Neural cell (in vitro differentiated cells): ENCODE results near the gene MARS1. TPM values are rescaled to one million over a fixed set of nuclear protein-coding genes. Genes with fewer than 3 reads are reported as not detected.

Source experiments
- H2AFZ ChIP-seq: fragments of 200-600, 300-800 bp; sonication (generic), shearing (Covaris generic); 2 replicates; pipeline ENCODE4 v1.6.0; 2014; ENCODE audit warnings: low read depth, mild to moderate bottlenecking, antibody characterized with exemption, low read length, moderate library complexity
- H3F3A ChIP-seq: fragments of 200-600 bp; shearing (Covaris generic); 2 replicates; pipeline ENCODE4 v1.6.1; 2016; ENCODE audit warnings: mild to moderate bottlenecking, moderate library complexity, mixed read lengths, antibody characterized with exemption, low read length; ENCODE audit not compliant: insufficient read depth, poor library complexity, severe bottlenecking
- H3K27ac ChIP-seq: fragments of 200-600, 300-800 bp; sonication (generic), shearing (Covaris generic); 2 replicates; pipeline ENCODE4 v1.5.1; 2014; ENCODE audit warnings: mild to moderate bottlenecking, low read length, moderate library complexity
- H3K27me3 ChIP-seq: fragments of 300-800, 200-600 bp; sonication (generic), shearing (Covaris generic); 2 replicates; pipeline ENCODE4 v1.6.0; 2014; ENCODE audit warnings: mild to moderate bottlenecking, low read depth, low read length, moderate library complexity; ENCODE audit not compliant: insufficient read depth
- H3K36me3 ChIP-seq: fragments of 300-800, 200-600 bp; sonication (generic), shearing (Covaris generic); 2 replicates; pipeline ENCODE4 v1.5.1; 2014; ENCODE audit warnings: mild to moderate bottlenecking, antibody characterized with exemption, low read length, moderate library complexity; ENCODE audit not compliant: insufficient read depth
- H3K4me2 ChIP-seq: fragments of 300-800, 200-600 bp; sonication (generic), shearing (Covaris generic); 2 replicates; pipeline ENCODE4 v1.6.0; 2014; ENCODE audit warnings: mild to moderate bottlenecking, low read length
- H3K4me3 ChIP-seq: fragments of 300-800, 200-600 bp; sonication (generic), shearing (Covaris generic); 2 replicates; pipeline ENCODE4 v1.5.1; 2014; ENCODE audit warnings: mild to moderate bottlenecking, low read length, moderate library complexity
- H3K79me2 ChIP-seq: fragments of 200-600 bp; shearing (Covaris generic); replicated peaks from 2 replicates; pipeline ENCODE4 v1.6.0; 2014; ENCODE audit warnings: mild to moderate bottlenecking, low read length, moderate library complexity; ENCODE audit not compliant: insufficient read depth
- H3K9ac ChIP-seq: fragments of 300-800, 200-600 bp; sonication (generic), shearing (Covaris generic); 2 replicates; pipeline ENCODE4 v1.6.1; 2016; ENCODE audit warnings: mild to moderate bottlenecking, low read length, mixed read lengths
- H3K9me2 ChIP-seq: fragments of 200-600 bp; shearing (Covaris generic); 2 replicates; pipeline ENCODE4 v1.6.1; 2016; ENCODE audit warnings: mild to moderate bottlenecking, low read length, mixed read lengths; ENCODE audit not compliant: insufficient read depth
- H3K9me3 ChIP-seq: fragments of 200-600, 300-800 bp; sonication (generic), shearing (Covaris generic); 2 replicates; pipeline ENCODE4 v1.6.1; 2016; ENCODE audit warnings: mild to moderate bottlenecking, mixed run types, low read length, moderate library complexity, mixed read lengths
- H4K20me1 ChIP-seq: fragments of 200-600 bp; shearing (Covaris generic); 2 replicates; pipeline ENCODE4 v1.6.1; 2016; ENCODE audit warnings: mild to moderate bottlenecking, mixed run types; ENCODE audit not compliant: insufficient read depth
- EP300 ChIP-seq: fragments of 450-650 bp; conservative IDR thresholded peaks from 2 replicates; pipeline ENCODE4 v1.6.1; 2014; ENCODE audit warnings: antibody characterized with exemption, mild to moderate bottlenecking, moderate library complexity; ENCODE audit not compliant: poor library complexity, severe bottlenecking
- EZH2 ChIP-seq: fragments of 200-600, 300-800 bp; shearing (Covaris generic), sonication (generic); IDR thresholded peaks from 2 replicates; pipeline ENCODE4 v1.6.1; 2014; ENCODE audit warnings: antibody characterized with exemption, low read length, borderline replicate concordance, mild to moderate bottlenecking; ENCODE audit not compliant: insufficient read depth, poor library complexity, severe bottlenecking
- MXI1 ChIP-seq: fragments of 450-650 bp; conservative IDR thresholded peaks from 2 replicates; pipeline ENCODE4 v1.6.1; 2014; ENCODE audit warnings: antibody characterized with exemption, mild to moderate bottlenecking; ENCODE audit not compliant: poor library complexity, severe bottlenecking
- POLR2AphosphoS5 ChIP-seq: IDR thresholded peaks from 2 replicates; pipeline ENCODE4 v1.6.1; 2012
- RAD21 ChIP-seq: fragments of 450-650 bp; conservative IDR thresholded peaks from 2 replicates; pipeline ENCODE4 v1.6.1; 2014; ENCODE audit warnings: antibody characterized with exemption, mild to moderate bottlenecking, moderate library complexity
- SMC3 ChIP-seq: fragments of 450-650 bp; conservative IDR thresholded peaks from 2 replicates; pipeline ENCODE4 v1.6.1; 2014; ENCODE audit warnings: antibody characterized with exemption, mild to moderate bottlenecking, moderate library complexity; ENCODE audit not compliant: poor library complexity
- TAF1 ChIP-seq: IDR thresholded peaks from 2 replicates; pipeline ENCODE4 v1.6.1; 2012; ENCODE audit warnings: low read depth
- polyA plus RNA-seq: library from polyadenylated mRNA; depleted of rRNA; stranded (reverse); fragments of >200 nt; gene quantifications from 2 replicates; pipeline ENCODE4 v1.2.3, GENCODE V29; 2014
- TF ChIP-seq, protein P1 (sequence below): fragments of 450-650 bp; IDR thresholded peaks from 2 replicates; pipeline ENCODE4 v1.5.1; 2014; ENCODE audit warnings: antibody characterized with exemption, mild to moderate bottlenecking, moderate library complexity; ENCODE audit not compliant: poor library complexity, severe bottlenecking
- TF ChIP-seq, protein P2 (sequence below): IDR thresholded peaks from 2 replicates; pipeline ENCODE4 v1.6.1; 2012; ENCODE audit warnings: borderline replicate concordance

Gene MARS1
- polyA plus RNA-seq, 1 donor from 2014 or later = 321 TPM

DNA sequence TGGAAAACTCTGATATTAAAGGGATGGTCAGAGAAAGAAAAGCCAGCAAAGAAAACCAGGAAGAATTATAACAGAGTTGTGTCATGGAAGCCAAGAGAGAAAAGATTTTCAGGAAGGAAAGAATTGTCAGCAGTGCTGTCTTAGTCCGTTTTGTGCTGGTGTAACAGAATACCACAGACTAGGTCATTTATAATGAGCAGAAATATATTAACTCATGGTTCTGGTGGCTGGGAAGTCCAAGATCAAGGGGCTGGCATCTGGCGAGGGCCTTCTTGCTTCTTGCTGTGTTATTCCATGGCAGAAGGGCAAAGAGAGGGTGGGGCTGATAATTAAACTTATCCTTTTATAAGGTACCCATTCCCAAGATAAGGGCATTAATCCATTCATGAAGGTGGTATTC, 39.2 kb upstream of the MARS1 start:
- Histone ChIP-seq H3K9me2 (no peaks in the 10 kb centered on the region), H3K79me2 (no peaks in the 10 kb centered on the region), H4K20me1 (no peaks in the 10 kb centered on the region), H3K9ac (no peak overlapping the region), H3K9me3 (no peaks in the 10 kb centered on the region), H3K36me3 (no peaks in the 10 kb centered on the region), H3F3A (no peaks in the 10 kb centered on the region), H3K27me3 (no peaks in the 10 kb centered on the region), H3K27ac (no peak overlapping the region), H3K4me2 (no peak overlapping the region), H2AFZ (no peak overlapping the region), H3K4me3 (no peak overlapping the region)
- no peak for TF ChIP-seq TAF1
- no peak for TF ChIP-seq MXI1
- TF ChIP-seq, protein P1, sequence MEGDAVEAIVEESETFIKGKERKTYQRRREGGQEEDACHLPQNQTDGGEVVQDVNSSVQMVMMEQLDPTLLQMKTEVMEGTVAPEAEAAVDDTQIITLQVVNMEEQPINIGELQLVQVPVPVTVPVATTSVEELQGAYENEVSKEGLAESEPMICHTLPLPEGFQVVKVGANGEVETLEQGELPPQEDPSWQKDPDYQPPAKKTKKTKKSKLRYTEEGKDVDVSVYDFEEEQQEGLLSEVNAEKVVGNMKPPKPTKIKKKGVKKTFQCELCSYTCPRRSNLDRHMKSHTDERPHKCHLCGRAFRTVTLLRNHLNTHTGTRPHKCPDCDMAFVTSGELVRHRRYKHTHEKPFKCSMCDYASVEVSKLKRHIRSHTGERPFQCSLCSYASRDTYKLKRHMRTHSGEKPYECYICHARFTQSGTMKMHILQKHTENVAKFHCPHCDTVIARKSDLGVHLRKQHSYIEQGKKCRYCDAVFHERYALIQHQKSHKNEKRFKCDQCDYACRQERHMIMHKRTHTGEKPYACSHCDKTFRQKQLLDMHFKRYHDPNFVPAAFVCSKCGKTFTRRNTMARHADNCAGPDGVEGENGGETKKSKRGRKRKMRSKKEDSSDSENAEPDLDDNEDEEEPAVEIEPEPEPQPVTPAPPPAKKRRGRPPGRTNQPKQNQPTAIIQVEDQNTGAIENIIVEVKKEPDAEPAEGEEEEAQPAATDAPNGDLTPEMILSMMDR = no peak
- no peak for TF ChIP-seq SMC3
- TF ChIP-seq RAD21 = no peak
- TF ChIP-seq EP300 = no peak
- no peak for TF ChIP-seq POLR2AphosphoS5

DNA sequence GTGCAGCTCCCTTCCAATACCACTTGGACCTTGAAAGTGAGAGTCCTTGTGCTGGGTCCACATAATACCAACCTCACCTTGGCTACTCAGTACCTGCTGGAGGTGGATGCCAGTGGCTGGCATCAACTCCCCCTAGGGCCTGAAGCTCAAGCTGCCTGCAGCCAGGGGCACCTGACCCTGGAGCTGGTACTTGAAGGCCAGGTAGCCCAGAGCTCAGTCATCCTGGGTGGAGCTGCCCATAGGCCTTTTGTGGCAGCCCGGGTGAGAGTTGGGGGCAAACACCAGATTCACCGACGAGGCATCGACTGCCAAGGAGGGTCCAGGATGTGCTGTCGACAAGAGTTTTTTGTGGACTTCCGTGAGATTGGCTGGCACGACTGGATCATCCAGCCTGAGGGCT, 38.5 kb upstream of the MARS1 start:
- Histone ChIP-seq H3K9ac (no peak overlapping the region), H2AFZ (no peak overlapping the region), H4K20me1 (no peaks in the 10 kb centered on the region), H3K9me2 (no peaks in the 10 kb centered on the region), H3K9me3 (no peaks in the 10 kb centered on the region), H3F3A (no peaks in the 10 kb centered on the region), H3K27me3 (no peaks in the 10 kb centered on the region), H3K79me2 (no peaks in the 10 kb centered on the region), H3K4me3 (no peak overlapping the region), H3K27ac (no peak overlapping the region), H3K4me2 (no peak overlapping the region), H3K36me3 (no peaks in the 10 kb centered on the region)
- no peak for TF ChIP-seq POLR2AphosphoS5
- TF ChIP-seq, protein P2, sequence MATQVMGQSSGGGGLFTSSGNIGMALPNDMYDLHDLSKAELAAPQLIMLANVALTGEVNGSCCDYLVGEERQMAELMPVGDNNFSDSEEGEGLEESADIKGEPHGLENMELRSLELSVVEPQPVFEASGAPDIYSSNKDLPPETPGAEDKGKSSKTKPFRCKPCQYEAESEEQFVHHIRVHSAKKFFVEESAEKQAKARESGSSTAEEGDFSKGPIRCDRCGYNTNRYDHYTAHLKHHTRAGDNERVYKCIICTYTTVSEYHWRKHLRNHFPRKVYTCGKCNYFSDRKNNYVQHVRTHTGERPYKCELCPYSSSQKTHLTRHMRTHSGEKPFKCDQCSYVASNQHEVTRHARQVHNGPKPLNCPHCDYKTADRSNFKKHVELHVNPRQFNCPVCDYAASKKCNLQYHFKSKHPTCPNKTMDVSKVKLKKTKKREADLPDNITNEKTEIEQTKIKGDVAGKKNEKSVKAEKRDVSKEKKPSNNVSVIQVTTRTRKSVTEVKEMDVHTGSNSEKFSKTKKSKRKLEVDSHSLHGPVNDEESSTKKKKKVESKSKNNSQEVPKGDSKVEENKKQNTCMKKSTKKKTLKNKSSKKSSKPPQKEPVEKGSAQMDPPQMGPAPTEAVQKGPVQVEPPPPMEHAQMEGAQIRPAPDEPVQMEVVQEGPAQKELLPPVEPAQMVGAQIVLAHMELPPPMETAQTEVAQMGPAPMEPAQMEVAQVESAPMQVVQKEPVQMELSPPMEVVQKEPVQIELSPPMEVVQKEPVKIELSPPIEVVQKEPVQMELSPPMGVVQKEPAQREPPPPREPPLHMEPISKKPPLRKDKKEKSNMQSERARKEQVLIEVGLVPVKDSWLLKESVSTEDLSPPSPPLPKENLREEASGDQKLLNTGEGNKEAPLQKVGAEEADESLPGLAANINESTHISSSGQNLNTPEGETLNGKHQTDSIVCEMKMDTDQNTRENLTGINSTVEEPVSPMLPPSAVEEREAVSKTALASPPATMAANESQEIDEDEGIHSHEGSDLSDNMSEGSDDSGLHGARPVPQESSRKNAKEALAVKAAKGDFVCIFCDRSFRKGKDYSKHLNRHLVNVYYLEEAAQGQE = no peak
- TF ChIP-seq SMC3 = no peak
- no peak for TF ChIP-seq EZH2
- no peak for TF ChIP-seq MXI1
- no peak for TF ChIP-seq TAF1
- TF ChIP-seq, protein P1 = no peak
- no peak for TF ChIP-seq RAD21
- TF ChIP-seq EP300 = no peak
